HG03103 (cell line): ENCODE data around the gene NUDT1.

ENCODE experiments used
- ATAC-seq: cut with Tn5 transposase; IDR thresholded peaks from one replicate; pipeline ENCODE4 v1.9.1; 2021; ENCODE audit warnings: low read depth; ENCODE audit not compliant: unreplicated experiment

The NUDT1 gene

DNA sequence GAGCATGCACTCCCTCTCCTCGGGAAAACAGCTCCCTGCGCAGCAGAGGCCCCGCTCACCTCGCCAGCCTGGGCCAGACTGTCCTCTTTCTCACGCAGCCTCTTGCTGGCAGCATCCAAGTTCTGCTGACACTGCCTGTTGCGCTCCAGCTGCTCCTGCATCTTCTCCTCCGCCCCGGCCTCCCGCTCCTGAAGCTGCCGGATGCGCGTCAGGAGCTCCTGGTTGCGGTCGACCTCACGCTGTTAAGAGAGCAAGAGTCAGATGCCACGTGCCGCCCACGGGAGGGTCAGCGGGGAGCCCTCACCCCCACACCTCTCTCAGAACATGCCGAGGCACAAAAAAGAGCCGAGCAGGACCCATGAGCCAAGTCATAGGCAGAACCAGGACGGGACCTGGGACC is 19.5 kb upstream of the NUDT1 start:
- ATAC-seq = no peak

DNA sequence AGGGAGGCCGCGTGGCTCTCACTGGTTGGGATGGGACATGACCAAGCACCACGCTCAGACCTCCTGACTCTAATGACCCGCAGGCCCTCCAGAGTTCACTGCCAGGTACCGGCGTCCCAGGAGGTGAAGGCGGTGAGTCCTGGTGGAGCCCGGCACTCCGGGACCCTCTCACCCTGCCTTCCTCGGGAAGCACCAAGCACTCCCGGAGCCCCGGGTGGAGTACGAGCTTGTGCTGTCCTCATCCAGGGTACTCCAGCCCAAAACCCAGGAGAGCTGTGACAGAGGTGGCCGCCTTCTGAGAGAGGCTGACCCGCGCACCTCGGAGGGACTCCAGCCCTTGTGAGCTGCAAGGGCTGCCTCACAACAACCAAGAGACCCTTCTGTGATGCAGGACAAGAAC is 18.7 kb upstream of the NUDT1 start:
- ATAC-seq = no peak

DNA sequence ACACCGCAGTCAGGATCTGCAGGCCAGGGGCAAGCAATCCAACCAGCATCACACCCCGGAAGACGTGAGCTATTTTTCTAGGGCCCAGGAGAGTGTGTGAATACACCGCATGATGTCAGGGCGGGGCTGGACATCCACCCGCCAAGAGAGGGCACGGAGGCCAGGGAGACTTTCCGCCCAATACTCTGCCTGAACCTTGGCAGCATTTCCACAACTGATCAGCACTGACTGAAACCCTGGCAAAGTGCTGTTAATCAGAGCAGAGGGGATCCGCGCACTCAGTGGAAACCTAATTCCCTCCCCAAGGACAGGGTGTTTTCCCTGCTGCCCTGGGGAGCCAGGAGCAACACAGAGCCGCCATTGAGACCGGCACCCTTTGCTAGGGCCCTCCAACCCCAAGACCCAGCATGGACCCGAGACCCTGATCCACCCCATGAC is 17.5 kb upstream of the NUDT1 start:
- no peak for ATAC-seq

DNA sequence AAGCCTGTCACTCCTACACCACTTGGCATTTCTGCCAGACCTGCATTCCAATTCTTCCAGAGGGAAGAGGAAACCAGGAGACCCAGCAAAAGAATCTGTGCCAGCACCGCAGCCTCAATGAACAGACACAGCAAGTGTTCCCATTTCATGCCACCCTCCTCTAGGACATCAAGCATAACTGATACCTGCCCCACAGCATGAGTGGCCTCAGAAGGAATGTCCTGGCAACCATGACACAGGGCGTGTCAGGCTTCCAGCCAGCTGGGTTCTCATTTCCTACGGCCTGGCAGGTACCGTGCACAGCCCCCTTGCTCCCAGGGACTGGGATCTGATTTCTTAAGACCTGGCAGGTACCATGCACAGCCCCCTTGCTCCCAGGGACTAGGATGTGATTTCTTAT is 17.1 kb upstream of the NUDT1 start:
- no peak for ATAC-seq

DNA sequence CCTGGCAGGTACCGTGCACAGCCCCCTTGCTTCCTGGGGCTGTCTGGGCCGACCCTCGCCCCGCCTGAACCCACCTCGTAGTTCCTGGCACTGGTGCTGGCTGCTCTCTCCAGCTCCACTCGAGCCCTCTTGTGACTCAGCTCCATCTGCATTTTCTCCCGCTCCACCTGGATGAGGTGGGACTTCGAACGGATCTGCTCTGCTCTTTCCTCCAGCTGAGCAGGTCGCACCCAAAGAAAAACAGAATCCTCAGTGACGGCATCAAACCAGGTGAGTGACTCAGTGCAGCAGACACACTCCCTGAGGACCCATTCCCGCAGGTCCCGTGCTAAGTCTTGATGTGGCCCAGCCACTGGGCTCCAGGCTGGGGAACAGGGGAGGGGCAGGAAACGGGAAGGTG is 16.7 kb upstream of the NUDT1 start:
- ATAC-seq = no peak

DNA sequence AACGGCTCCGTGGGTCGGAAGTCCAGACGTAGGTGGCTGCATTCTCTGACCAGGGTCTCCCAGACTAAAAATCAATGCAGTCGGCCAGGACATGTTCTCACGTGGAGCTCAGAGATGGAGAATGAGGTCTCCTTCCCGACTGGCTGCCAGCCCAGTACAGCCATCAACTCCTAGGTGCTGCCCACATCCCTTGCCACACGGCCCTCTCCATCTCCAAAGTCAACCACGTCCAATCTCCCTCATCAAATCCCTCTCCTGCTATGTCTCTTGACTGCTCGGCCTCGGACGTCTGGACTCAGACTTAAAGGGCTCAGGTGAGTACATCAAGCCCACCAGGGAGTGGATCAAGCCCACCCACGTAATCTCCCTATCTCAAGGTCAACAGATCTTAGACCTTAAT is 16.2 kb upstream of the NUDT1 start:
- ATAC-seq = no peak

DNA sequence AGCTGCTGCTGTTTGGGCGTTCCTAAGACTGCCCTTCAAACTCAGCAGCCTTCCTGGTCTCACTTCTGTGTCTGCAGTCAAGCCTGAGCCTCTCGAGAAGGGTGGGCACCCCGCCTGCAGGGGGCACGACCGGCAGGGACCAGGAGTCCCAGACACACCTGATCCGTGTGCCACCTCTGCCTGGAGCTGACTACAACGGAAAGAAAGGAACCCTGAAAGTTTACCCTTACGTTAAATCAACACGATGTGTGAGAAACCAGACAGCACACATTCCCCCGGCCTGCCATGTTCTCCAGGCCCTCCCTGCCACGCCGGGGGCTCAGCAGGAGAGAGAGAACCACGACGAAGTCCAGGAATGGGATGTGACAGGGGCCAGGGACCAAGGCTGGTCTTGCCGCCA is 14.3 kb upstream of the NUDT1 start:
- ATAC-seq = no peak

DNA sequence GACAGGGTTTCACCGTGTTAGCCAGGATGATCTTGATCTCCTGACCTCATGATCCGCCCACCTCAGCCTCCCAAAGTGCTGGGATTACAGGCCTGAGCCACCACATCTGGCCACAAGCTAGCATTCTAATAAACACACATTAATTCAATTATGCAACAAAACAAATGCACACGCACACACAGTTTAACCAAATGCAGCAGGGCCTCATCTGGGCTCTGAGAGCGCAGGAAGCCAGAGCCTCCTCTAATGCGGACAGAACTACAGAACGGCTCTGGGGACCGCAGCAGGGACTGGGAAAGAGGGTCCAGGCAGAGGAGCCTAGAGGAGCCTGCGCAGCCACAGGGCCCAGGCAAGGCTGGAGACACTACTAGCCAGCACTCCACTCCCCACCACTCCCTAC is 13.1 kb upstream of the NUDT1 start:
- no peak for ATAC-seq

DNA sequence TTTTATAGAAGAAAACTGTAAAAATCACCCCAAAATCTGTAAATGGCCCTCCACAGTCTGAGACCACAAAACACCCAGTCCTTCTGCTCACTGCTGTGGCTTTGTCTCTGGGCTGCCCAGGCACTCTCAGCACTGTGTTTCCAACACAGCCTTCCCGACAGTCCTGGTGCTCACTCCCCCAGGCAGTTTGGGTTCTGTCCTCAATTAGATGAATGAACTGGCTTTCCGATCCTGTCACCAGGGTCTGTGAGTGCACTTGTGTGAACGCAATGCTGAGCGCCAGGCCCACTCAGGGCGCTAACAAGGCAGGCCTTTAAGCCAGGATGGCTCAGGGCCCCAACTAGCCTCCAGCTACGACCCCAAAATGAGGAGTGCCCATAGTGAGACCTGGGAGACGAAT is 12.6 kb upstream of the NUDT1 start:
- ATAC-seq = no peak

DNA sequence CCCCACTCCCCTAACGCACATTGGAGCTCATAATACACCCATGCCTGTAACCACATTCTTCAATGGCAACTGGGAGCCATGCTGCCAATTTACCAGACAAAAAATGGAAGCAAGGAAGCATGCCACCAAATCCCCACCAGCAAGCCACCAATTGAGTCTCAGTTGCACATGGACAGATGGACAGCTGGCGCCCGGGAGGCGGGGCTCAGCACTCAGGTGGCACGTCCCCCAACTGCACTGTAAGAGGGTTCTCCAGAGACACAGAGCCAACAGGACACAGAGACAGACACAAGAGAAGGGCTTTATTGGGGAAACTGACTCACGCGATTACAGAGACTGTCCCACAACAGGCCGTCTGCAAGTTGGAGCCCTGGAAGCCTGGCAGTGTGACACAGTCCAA is 11.8 kb upstream of the NUDT1 start:
- no peak for ATAC-seq

DNA sequence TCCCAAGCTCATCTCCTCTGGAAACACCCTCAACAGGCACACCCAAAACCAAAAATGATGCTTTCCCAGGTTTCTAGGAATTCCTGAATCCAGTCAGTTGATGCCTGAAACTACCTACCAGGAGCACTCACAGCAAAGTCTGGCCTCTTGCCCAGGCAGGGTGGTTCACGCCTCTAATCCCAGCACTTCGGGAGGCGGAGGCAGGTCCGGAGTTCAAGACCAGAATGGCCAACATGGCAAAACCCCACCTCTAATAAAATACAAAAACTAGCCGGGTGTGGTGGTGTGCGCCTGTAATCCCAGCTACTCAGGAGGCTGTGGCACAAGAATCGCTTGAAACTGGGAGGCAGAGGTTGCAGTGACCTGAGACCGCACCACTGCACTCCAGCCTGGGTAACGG is 11.1 kb upstream of the NUDT1 start:
- no peak for ATAC-seq

DNA sequence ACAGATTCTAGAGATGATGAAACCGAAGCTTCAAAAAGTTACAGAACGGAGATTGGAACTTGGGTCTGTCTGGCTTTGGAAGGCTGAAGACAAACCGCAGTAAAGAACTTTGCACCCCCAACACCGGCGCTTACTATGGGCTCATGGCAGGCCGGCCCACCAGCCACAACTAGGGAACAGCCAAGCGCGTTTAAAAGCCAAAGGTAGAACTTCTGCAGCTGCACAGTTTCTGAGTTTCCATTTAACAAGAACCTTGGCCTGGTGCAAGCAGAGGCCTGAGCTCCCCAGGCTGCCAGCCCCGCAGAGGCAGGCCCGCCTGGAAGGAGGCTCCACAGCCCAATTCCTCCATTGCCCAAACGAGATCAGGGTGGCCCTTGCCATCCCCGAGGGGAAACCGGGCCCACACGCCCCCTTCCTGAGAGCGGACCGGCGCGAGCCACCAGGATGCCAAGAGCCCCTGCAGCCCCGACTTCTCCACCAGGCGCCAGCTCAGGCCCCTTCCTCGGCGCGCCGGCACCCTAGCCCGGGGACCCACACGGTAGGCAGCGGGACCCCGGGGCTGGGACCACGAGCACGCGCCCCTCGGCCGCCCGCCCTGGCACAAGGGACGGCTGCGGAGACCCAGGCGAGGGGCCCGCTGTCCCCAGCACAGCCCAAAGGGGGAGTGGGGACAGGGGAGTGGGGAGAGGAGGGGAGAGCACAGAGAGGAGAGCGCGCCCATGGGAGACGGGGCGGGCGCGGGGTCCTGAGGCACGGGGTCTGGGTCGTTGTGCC is 9.8 kb upstream of the NUDT1 start:
- ATAC-seq = peak; percentile 19

DNA sequence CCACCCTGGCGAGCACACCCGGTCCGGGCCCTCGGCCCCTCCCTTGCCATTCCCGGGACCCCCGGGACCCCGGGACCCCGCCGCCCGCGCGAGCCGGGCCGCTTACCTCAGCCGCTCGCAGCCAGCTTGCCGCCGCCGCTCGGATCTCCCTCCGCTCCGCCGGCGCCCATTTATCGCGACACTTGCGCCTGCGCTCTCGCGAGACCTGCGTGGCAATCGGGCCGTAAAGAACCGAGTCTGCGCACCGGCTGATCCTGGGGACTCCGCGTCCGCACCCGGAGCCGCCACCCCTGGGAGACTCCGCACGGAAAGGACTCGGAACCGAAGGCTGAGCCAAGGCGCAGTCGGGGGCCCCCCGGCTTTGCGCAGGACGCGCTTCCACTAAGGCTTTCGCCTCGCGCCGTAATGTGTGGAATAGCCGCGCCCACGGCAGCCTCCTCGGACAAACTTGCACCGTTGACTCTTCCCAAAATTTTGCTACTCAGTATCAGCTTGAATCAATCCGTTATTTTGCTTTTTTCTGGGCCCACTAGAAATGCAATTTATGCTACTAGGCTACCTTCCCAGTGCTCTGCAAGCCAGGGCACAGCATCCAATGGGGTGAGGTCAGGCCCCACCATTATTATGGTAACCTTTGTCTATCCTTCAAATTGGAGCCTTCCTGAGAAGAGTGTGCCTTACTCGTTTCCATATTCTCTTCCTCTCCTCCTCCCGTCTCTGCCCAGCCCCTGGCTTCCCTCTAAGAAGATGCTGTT is 9.1 kb upstream of the NUDT1 start, which contains the start of gene MAD1L1:
MAD1L1 (minus strand) TSS at position 180 of the 755 bp plus-strand sequence. CDS start 2,812 bp downstream, outside the sequence.
- peak; percentile 47 for ATAC-seq

DNA sequence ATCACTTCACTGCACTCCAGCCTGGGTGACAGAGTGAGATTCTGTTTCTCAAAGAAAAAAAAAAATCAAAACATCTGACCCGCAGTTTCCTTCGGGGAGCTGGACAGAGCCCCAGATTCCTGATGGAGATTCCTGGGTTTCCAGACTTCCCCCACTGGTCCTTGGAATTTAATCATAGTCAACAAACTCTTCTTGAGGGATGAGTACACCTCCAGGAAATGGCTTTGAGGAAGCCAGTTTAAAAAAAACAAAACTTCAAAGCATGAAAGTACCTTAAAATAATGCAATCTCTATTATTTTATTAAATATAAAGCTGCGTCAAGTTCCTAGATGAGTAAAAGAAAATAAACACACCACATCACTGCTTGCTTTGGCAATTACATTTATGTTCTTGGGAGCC is 8.1 kb upstream of the NUDT1 start:
- ATAC-seq = no peak

DNA sequence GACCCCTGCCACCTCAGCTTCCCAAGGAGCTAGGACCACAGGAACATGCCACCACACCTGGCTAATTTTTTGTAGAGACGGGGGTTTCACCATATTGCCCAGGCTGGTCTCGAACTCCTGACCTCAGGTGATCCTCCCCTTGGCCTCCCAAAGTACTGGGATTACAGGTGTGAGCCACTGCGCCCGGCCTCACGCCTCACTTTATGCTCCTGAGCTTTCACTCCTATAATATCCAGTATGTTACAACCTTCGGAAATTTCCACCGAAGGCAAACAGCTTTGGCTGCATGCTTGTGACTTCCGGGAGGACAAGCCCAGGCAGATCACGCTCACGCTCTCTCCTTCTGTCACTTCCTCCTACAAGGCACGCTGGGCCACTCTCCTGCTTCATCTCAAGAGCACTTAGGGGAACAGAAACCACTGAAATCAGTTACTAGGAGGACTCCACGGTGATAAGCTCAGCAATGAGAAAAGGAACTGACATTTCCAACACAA is 4.9 kb upstream of the NUDT1 start:
- peak; percentile 64 for ATAC-seq

DNA sequence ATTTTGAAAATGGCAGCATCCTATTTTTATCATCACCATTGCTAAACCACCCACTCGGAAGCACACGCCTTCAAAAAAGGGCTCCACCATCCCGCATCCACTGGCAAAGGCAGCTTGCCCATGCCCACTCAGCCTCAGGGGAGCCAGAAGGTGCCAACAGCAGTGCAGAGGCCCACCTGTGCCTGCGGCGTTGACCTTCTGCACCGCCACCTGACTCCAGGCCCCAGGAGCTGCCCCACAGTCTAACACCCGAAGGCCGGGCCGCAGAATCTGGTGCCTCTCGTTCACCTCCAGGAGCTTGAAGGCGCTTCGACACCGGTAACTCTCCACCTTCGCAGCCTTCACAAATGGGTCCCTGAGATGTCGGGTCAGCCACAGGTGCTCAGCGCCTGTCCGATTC is 2.8 kb upstream of the NUDT1 start:
- no peak for ATAC-seq

DNA sequence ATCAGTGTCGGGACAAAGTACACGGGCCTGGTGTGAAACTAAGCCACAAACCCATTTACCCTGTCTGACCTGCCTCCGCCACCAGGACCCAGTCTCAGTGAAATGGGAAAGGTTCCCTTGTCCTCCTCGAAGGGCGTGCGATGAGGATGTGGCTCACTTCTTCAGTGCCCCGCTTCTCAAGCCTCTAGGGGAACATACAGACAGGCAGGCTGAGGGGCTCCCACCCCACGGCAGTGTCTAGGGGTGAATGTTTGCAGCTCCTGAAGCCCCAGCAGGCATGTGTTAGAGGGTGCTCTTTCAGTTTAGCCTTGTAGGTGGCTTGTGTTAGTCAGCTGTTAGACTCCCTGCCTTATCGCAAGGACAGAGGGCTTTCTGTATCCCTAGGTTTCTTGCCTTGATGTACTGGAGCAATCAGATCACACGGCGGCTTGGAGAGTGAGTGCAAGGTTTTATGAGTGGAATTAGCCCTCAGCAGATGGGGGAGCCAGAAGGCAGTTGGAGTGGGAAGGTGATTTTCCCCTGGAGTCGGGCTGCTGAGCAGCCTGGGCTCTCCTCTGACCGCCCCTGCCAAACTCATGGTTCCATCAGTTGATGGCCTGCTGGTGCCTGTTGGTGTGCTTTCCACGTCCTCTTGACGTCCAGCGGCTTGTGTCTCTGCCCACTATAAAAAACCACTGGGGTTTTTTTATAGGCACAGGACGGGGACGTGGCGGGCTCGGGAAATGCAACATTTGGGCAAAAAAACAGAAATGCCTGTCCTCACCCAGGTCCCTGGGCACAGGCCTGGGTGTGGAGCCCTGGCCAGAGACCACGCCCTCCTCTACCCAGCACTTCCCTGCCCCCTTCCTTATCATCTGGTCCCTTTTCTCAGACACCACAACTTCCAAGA is 759 bp downstream of the NUDT1 start:
- ATAC-seq = no peak

DNA sequence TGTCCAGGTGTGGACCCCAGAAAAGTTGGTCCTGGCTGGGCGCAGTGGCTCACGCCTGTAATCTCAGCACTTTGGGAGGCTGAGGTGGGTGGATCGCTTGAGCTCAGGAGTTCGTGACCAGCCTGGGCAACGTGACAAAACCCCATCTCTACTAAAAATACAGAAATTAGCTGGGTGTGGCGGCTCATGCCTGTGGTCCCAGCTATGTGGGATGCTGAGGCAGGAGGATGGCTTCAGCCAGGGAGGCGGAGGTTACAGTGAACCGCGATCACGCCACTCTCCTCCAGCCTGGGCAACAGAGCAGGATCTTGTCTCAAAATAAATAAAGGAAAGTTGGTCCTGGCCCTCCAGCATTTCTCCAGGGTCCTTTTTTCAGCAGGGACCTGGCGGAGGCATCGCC is 1.4 kb downstream of the NUDT1 start:
- ATAC-seq = no peak

DNA sequence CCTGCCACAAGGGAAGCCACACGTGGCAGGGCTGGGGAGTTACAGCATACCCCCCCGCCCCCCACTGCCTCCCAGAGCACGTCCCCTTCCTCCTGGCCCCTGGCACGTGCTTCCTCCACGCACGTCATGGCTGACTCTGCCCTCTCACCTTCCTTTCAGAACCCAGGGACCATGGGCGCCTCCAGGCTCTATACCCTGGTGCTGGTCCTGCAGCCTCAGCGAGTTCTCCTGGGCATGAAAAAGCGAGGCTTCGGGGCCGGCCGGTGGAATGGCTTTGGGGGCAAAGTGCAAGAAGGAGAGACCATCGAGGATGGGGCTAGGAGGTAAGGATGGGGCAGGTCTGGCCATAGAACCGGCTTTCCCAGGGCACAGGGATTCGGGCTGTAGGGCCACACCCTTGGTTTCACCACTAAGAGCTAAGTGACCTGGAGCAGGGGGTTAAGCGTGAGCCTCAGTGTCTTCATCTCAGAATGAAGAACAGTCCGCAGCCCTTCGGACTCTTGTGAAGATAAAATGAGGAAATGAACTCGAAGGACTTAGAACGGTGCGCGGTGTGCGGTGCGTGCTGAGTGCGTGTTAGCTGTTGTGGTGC is 2.5 kb downstream of the NUDT1 start:
- ATAC-seq = no peak

DNA sequence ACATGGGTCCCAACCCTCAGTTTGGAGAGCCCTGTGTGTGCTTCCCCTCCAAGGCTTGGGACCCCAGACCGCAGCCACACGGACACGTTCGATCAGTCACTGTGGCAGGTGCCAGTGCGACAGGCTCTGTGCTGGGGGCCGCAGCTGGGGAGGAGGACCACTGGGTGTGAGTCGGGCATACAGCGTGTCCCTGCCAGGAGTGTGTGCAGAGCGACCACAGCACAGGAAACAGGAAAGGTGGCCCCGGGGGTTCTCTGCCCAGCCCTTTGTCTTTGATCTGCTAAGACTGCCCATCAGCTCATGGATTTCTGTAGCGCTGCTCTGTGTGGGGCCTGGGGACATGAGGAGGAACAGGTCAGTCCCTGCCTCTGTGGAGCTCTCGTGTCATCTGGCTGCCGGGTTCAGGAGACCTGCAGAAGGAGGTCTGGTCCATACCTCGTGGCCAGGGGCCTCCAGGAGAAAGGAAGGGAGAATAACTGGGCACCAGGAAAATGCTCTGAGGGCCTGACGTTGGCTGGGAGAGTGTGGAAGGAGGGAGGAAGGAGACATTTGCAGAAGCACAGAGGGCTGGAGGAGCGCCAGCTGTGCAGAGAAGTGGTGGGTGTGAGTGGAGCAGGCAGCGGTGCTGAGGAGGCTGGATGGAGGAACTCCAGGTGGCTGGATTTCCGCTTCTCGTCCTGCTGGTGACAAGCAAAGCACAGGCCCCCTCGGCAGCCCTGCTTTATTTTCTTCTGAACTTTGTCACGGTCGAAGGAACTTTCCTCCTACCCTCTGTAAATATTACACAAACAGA is 4.1 kb downstream of the NUDT1 start:
- ATAC-seq = no peak
